Occipital lobe (tissue), 3 donors: ENCODE results near the gene TBXA2R. TPM values are rescaled to one million over a fixed set of nuclear protein-coding genes. Genes with fewer than 3 reads are reported as not detected.

Experiments
- DNase-seq: peaks from one replicate; lab custom pipeline; 2025; lab: John Stamatoyannopoulos, UW
- small RNA-seq: library from RNA; depleted of rRNA; stranded (forward); fragments of <200 nt; gene quantifications from one replicate; pipeline ENCODE3, GENCODE V24; 2014
- total RNA-seq: library from RNA; depleted of rRNA; stranded (reverse); fragments of >200 nt; gene quantifications from one replicate; pipeline ENCODE4 v1.2.3, GENCODE V29; 2014

Gene TBXA2R
- total RNA-seq, 1 donor from 2014 or later: 0.78 TPM

- DNase-seq: no peak
Observed at GRCh38 chr19:3556978-3557460, 49.7 kb downstream of the TBXA2R start.

DNA sequence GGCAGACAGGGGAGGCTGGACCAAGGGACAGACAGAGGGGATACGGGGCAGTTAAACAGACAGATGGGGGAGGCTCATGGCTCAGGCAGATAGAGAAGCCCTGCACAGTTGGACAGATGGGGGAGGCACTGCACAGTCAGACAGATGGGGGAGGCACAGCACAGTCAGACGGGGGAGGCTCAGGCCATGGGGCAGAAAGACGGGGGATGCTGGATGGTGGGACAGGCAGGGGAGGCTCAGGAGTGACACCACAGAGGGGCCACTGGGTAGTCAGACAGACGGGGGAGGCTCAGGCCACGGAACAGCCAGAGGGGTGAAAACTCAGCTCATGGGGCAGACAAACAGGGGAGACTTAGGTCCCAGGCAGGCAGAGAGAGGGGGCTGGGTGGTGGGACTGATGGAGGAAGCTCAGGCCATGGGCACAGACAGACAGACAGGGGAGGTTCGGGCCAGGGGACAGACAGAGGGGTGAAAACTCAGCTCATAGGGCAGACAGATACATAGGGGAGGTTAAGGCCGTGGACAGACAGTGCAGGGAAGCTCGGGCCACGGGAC lies 50.2 kb downstream of the TBXA2R start:
- no peak for DNase-seq

- DNase-seq: no peak
Observed at GRCh38 chr19:3555653-3556422, 50.8 kb downstream of the TBXA2R start.

DNA sequence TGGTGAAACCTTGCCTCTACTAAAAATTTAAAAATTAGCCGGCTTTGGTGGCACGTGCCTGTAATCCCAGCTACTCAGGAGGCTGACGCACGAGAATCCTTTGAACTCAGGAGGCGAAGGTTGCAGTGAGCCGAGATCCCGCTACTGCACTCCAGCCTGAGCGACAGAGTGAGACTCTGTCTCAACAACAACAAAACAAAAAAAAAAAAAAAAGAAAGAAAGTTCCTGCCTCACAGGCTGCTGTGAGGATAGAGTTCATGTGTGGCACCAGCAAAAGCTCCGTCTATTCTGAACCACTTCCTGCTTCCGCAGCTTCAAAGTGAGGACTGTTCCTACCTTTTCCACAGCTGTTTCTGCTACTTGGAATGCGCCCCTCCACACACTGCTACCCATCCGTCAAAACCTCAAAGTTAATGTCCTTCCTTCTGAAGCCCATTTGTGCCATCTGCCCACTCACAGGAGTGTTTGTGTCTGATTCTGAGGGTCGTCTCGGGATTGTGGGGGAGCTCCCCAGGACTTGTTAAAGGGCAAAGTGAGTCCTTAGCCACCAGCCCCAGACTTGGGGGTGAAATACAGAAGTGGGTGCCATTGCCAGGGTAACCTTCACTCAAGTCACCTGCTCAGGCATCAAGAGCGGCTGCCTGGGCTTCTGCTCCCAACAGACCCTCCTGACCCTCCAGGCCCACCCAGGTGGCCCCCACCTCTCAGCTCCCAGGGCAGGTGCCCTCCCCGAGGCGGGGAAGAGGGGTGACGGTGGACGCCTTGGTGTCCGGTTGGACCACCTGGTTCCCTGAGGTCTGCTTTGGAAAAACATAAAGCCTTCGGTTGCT lies 52.2 kb downstream of the TBXA2R start:
- DNase-seq: no peak

- DNase-seq: no peak
Observed at GRCh38 chr19:3551792-3552095, 54.9 kb downstream of the TBXA2R start.

DNA sequence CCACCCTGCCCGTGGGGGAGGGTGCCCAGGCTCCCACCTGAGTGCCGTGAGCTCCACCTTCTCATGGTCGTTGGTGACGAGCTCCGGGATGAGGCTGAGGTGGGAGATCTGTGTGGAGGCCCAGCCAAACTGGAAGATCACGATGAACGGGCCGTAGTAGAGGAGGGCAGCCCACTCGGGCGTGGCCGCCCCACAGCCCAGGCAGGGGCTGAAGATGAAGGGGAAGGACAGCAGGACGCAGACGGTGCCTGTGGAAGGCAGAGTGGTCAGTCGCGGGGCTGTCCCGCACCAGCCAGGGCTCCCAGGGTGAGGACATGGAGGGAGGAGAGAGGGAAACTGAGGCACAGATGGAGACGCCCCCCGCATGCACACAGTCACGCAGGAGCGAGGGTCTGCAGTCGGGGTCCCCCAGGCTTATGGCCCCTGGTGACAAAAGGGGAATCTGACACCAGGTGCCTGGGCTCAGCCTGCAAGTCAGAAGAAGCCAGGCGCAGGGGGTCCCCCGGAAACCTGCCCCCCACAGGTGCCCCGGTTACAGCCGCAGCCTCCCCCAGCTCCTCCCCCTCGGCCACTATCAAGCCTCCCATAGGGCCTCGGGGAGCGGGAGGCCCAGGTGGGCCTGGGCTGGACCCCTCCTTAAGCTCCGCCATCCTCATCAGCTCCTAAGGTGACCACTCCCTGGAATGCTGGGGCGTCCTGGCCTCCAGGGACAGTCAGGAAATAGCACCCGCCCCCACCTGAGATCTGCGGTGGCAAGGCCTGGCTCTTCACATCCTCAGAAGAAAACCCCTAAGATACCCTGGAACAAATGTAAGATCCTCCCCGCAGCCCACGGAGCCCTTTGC lies 55.5 kb downstream of the TBXA2R start:
- DNase-seq: no peak

- no peak for DNase-seq
Observed at GRCh38 chr19:3549816-3550215, 56.9 kb downstream of the TBXA2R start.

- DNase-seq: no peak
Observed at GRCh38 chr19:3548606-3549005, 58.1 kb downstream of the TBXA2R start.

DNA sequence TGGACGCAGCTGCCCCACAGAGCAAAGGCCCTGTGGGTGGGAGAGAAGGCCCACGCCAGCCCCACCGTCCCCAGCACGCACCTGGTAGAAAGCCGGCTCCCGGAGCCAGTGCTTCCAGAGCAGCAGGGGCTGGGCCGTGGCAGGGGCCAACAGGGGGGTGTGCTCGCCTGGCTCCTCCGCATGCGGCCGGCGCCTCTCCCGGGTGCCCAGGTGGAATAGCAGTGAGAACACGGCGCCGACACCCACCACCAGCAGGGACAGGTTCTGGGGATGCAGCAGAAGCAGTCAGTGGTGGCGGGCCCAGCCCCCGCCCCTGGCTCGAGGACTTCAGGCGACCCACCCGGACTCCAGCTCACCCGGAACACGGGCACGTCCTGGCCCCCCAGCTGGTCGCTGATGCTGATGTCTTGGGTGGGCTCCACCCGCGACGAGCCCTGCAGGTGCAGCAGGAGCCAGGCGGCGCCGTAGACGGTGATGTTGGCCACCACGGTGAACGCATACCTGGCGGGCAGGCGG lies 58.9 kb downstream of the TBXA2R start:
- DNase-seq: no peak

- DNase-seq: no peak
Observed at GRCh38 chr19:3547301-3547731, 59.4 kb downstream of the TBXA2R start.

GRCh38 chr19:3546119-3546518 lies 60.6 kb downstream of the TBXA2R start:
- no peak for DNase-seq

DNA sequence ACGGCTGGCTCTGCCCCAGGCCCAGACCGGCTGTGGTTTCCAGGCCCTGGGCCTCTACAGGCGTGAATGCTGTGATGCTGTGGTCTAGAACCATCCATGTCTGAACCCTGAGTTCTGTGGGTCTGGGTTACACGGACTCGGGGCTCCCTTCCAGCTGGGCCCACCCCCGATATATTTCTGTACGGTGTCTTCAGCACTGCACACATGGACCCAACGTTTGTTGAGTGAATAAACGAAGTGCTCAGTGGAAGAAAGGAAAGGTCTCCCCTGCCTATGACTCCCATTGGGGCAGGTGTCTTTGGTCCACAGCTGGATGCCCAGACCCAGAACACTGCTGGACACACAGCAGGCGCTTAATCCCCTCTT lies 61.0 kb downstream of the TBXA2R start:
- no peak for DNase-seq

DNA sequence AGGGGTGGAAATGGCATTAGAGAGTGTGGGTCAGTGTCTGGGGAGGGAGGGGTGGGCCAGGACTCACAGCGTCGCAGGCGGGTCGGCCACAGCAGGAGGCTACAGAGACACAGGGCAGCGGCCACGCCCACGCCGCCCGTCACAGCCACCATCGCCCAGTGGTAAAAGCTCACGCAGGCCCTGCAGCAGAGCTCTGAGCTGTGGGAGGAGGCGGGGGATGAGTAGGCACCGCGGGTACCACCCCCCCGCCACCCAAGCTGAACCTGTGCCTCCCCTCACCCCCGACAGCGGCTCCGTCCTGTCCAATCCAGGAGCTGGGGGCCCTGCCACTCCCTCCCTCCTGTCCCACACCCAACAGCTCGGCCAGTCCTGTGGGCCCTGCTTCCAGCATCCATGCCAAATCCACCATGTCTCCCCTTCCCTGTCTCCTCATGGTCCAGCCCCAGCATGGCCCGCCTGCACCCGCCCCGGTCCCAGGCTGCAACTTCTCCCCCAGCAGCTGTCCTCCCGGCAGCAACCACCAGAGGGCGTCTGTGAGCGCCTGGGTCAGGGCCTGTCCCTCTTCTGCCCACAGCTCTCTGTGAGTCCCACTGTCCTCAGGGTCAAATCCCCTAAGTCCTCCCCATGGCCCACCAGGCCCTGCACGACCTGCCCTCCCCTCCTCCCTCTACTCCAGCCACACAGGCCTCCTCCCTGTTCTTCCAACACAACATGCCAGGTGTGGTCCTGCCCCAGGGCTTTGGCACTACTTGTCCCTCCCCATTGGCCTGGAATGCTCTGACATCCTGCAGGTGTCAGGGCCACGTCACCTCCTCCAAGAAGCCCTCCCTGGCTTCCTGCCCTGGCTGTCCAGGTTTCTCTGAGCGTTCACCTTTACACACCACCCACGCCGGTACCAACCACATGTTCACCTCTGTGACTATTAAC lies 61.7 kb downstream of the TBXA2R start:
- DNase-seq: peak; percentile 64

Small RNA genes within 50 kb of the gene (small RNA-seq; reads per million reads assigned to genes)
- not detected for gene AC005786.1

Other genes starting within 250 kb of the TBXA2R start
- 6.6 TPM for gene NFIC, start 240.3 kb downstream of the TBXA2R start, total RNA-seq
- gene SMIM24, start 126.3 kb downstream of the TBXA2R start, total RNA-seq: not detected
- gene SMIM44, start 123.4 kb downstream of the TBXA2R start, total RNA-seq: not detected
- 10.6 TPM for gene DOHH, start 106.2 kb downstream of the TBXA2R start, total RNA-seq
- 42.0 TPM for gene FZR1, start 100.6 kb downstream of the TBXA2R start, total RNA-seq
- gene TEKTIP1, start 67.7 kb downstream of the TBXA2R start, total RNA-seq: not detected
- 32.9 TPM for gene MFSD12, start 49.3 kb downstream of the TBXA2R start, total RNA-seq
- gene HMG20B, start 33.9 kb downstream of the TBXA2R start, total RNA-seq: 9.4 TPM
- not detected for gene GIPC3, start 21.4 kb downstream of the TBXA2R start, total RNA-seq
- 19.8 TPM for gene CACTIN, start 19.9 kb upstream of the TBXA2R start, total RNA-seq
- 19.8 TPM for gene PIP5K1C, start 93.6 kb upstream of the TBXA2R start, total RNA-seq
- not detected for gene TJP3, start 101.5 kb upstream of the TBXA2R start, total RNA-seq
- gene APBA3, start 154.8 kb upstream of the TBXA2R start, total RNA-seq: 12.3 TPM
- gene MRPL54, start 155.8 kb upstream of the TBXA2R start, total RNA-seq: 16.8 TPM
- gene RAX2, start 165.4 kb upstream of the TBXA2R start, total RNA-seq: not detected
- gene MATK, start 179.5 kb upstream of the TBXA2R start, total RNA-seq: 22.9 TPM